Smooth muscle cell (in vitro differentiated cells): ENCODE measurements around the gene MAS1. TPM values are rescaled to one million over a fixed set of nuclear protein-coding genes. Genes with fewer than 3 reads are reported as not detected.

ENCODE experiments used
- DNase-seq: peaks from one replicate; lab custom pipeline; 2025; ENCODE audit not compliant: unreplicated experiment; lab: John Stamatoyannopoulos, UW
- H2AFZ ChIP-seq: fragments of 200-600 bp; sonication (generic); 2 replicates; pipeline ENCODE4 v1.6.0; 2016; ENCODE audit warnings: antibody characterized with exemption, low read depth, mild to moderate bottlenecking
- H3F3A ChIP-seq: fragments of 200-600 bp; sonication (generic); 2 replicates; pipeline ENCODE4 v1.6.0; 2017; ENCODE audit warnings: antibody characterized with exemption, low read depth
- H3K27ac ChIP-seq: fragments of 200-600 bp; sonication (generic); 2 replicates; pipeline ENCODE4 v1.5.1; 2016; ENCODE audit warnings: low read depth, mild to moderate bottlenecking
- H3K27me3 ChIP-seq: fragments of 200-600 bp; sonication (generic); 2 replicates; pipeline ENCODE4 v1.6.1; 2016; ENCODE audit warnings: low read depth, mild to moderate bottlenecking
- H3K36me3 ChIP-seq: fragments of 200-600 bp; sonication (generic); 2 replicates; pipeline ENCODE4 v1.5.1; 2016; ENCODE audit warnings: low read depth
- H3K4me1 ChIP-seq: fragments of 200-600 bp; sonication (generic); 2 replicates; pipeline ENCODE4 v1.5.1; 2016; ENCODE audit warnings: low read depth
- H3K4me2 ChIP-seq: fragments of 200-600 bp; sonication (generic); 2 replicates; pipeline ENCODE4 v1.6.0; 2016; ENCODE audit warnings: mild to moderate bottlenecking
- H3K4me3 ChIP-seq: fragments of 200-600 bp; sonication (generic); 2 replicates; pipeline ENCODE4 v1.5.1; 2016; ENCODE audit warnings: mild to moderate bottlenecking
- H3K79me2 ChIP-seq: fragments of 200-600 bp; sonication (generic); 2 replicates; pipeline ENCODE4 v1.6.0; 2016; ENCODE audit warnings: low read depth, mild to moderate bottlenecking
- H3K9ac ChIP-seq: fragments of 200-600 bp; sonication (generic); 2 replicates; pipeline ENCODE4 v1.6.0; 2016; ENCODE audit warnings: low read depth
- H3K9me3 ChIP-seq: fragments of 200-600 bp; sonication (generic); replicated peaks from 2 replicates; pipeline ENCODE4 v1.5.1; 2016; ENCODE audit warnings: low read depth
- H4K20me1 ChIP-seq: fragments of 200-600 bp; sonication (generic); 2 replicates; pipeline ENCODE4 v1.6.0; 2016; ENCODE audit warnings: low read depth
- WGBS: methylation state at CpG from one replicate; pipeline ENCODE4 v1.1.7; 2016; ENCODE audit warnings: low lambda C conversion rate; 5-methylcytosine and 5-hydroxymethylcytosine counted together
- polyA plus RNA-seq: library from polyadenylated mRNA; unstranded; fragments of >200 nt; fragmentation: Nextera tagmentation; extraction: Ambion mirVana; gene quantifications from 2 replicates; pipeline ENCODE4 v1.2.1, GENCODE V29; 2016
- total RNA-seq: library from RNA; depleted of rRNA; stranded (reverse); fragments of >200 nt; gene quantifications from 2 replicates; pipeline ENCODE4 v1.2.3, GENCODE V29; 2014
- TF ChIP-seq, protein P1 (sequence below): fragments of 200-600 bp; sonication (generic); IDR thresholded peaks from 2 replicates; pipeline ENCODE4 v1.5.1; 2017; ENCODE audit warnings: borderline replicate concordance, mild to moderate bottlenecking, antibody characterized with exemption; ENCODE audit not compliant: insufficient read depth, poor library complexity, severe bottlenecking

Gene MAS1
- total and polyA plus RNA-seq, 2 experiments from 2014 or later = not detected

DNA sequence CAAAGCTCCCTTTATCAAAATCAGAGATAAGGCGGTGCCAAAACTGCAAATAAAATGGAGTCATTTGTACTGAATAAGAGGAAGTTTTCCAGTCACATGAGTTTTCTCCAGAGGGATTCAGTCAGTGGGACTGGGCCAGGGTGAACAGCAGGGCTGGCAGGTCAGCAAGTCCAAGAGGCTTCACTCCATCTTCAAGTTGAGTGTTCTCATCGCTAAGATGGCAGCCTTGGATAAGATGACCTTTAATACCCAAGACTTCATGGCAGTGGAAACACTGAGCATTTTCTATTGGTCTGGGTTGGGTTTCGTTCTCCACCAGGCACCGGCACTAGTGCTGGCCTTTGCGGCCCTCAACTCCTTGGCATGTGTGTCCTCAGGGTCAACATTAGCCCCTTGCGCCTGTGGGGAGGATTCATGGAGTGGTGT lies 48.8 kb downstream of the MAS1 start:
- H3F3A ChIP-seq = no peaks in the 10 kb centered on the region
- no peaks in the 10 kb centered on the region for H3K9me3 ChIP-seq

More for the DNA sequence above, 48.8 kb downstream of the MAS1 start:
- WGBS = 96% methylated on average over 6 of the region's 6 CpGs
- H3K4me2 ChIP-seq = no peak overlapping the region
- no peak for DNase-seq
- H3K9ac ChIP-seq = no peak overlapping the region
- H3K36me3 ChIP-seq = no peaks in the 10 kb centered on the region
- no peaks in the 10 kb centered on the region for H3K27me3 ChIP-seq
- no peak overlapping the region for H3K4me3 ChIP-seq
- TF ChIP-seq, protein P1, sequence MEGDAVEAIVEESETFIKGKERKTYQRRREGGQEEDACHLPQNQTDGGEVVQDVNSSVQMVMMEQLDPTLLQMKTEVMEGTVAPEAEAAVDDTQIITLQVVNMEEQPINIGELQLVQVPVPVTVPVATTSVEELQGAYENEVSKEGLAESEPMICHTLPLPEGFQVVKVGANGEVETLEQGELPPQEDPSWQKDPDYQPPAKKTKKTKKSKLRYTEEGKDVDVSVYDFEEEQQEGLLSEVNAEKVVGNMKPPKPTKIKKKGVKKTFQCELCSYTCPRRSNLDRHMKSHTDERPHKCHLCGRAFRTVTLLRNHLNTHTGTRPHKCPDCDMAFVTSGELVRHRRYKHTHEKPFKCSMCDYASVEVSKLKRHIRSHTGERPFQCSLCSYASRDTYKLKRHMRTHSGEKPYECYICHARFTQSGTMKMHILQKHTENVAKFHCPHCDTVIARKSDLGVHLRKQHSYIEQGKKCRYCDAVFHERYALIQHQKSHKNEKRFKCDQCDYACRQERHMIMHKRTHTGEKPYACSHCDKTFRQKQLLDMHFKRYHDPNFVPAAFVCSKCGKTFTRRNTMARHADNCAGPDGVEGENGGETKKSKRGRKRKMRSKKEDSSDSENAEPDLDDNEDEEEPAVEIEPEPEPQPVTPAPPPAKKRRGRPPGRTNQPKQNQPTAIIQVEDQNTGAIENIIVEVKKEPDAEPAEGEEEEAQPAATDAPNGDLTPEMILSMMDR = no peak
- H3K27ac ChIP-seq = no peak overlapping the region
- no peaks in the 10 kb centered on the region for H3K4me1 ChIP-seq
- H2AFZ ChIP-seq = no peak overlapping the region
- H3K79me2 ChIP-seq = no peaks in the 10 kb centered on the region
- no peaks in the 10 kb centered on the region for H4K20me1 ChIP-seq

Other genes with a start within 250 kb of the MAS1 start
- gene SOD2, start 197.7 kb upstream of the MAS1 start, total RNA-seq = 68.4 and 69.4 TPM in 2 replicates
- gene SOD2, start 197.7 kb upstream of the MAS1 start, polyA plus RNA-seq = 53.2 and 72.0 TPM in 2 replicates
- gene WTAP, start 163.5 kb upstream of the MAS1 start, total RNA-seq = 90.2 and 94.1 TPM in 2 replicates
- gene WTAP, start 163.5 kb upstream of the MAS1 start, polyA plus RNA-seq = 39.4 and 56.8 TPM in 2 replicates
- gene ACAT2, start 128.9 kb upstream of the MAS1 start, total RNA-seq = 21.5 and 25.3 TPM in 2 replicates
- 51.0 and 82.5 TPM in 2 replicates for gene ACAT2, start 128.9 kb upstream of the MAS1 start, polyA plus RNA-seq
- 132 and 153 TPM in 2 replicates for gene TCP1, start 101.4 kb upstream of the MAS1 start, total RNA-seq
- gene TCP1, start 101.4 kb upstream of the MAS1 start, polyA plus RNA-seq = 124 and 125 TPM in 2 replicates
- gene MRPL18, start 100.5 kb upstream of the MAS1 start, total RNA-seq = 78.9 and 107 TPM in 2 replicates
- gene MRPL18, start 100.5 kb upstream of the MAS1 start, polyA plus RNA-seq = 78.8 and 80.4 TPM in 2 replicates
- gene PNLDC1, start 90.7 kb upstream of the MAS1 start, total RNA-seq = not detected in 2 replicates
- gene PNLDC1, start 90.7 kb upstream of the MAS1 start, polyA plus RNA-seq = not detected in 2 replicates
- 64.5 and 77.4 TPM in 2 replicates for gene IGF2R, start 78.1 kb downstream of the MAS1 start, total RNA-seq
- 43.9 and 44.7 TPM in 2 replicates for gene IGF2R, start 78.1 kb downstream of the MAS1 start, polyA plus RNA-seq
- 0.04 and 1.4 TPM in 2 replicates for gene SLC22A1, start 230.8 kb downstream of the MAS1 start, total RNA-seq
- 1.5 and 1.6 TPM in 2 replicates for gene SLC22A1, start 230.8 kb downstream of the MAS1 start, polyA plus RNA-seq